Ishikawa (cell line): ENCODE results near the gene GALNTL6.

Experiments
- CEBPB ChIP-seq: IDR thresholded peaks from 2 replicates; pipeline ENCODE4 v1.6.1; 2012
- CREB1 ChIP-seq: IDR thresholded peaks from 2 replicates; pipeline ENCODE4 v1.6.1; 2012; ENCODE audit warnings: low read depth
- EGR1 ChIP-seq: IDR thresholded peaks from 2 replicates; pipeline ENCODE4 v1.6.1; 2012
- EP300 ChIP-seq: IDR thresholded peaks from 2 replicates; pipeline ENCODE4 v1.6.1; 2012; ENCODE audit warnings: borderline replicate concordance
- FOXM1 ChIP-seq: IDR thresholded peaks from 2 replicates; pipeline ENCODE4 v1.6.1; 2012; ENCODE audit warnings: low read depth, borderline replicate concordance
- NFIC ChIP-seq: IDR thresholded peaks from 2 replicates; pipeline ENCODE4 v1.6.1; 2012
- RAD21 ChIP-seq: IDR thresholded peaks from 2 replicates; pipeline ENCODE4 v1.6.1; 2012; ENCODE audit warnings: low read depth
- TAF1 ChIP-seq: IDR thresholded peaks from 2 replicates; pipeline ENCODE4 v1.6.1; 2012; ENCODE audit warnings: low read depth, mild to moderate bottlenecking
- TCF12 ChIP-seq: IDR thresholded peaks from 2 replicates; pipeline ENCODE4 v1.6.1; 2012; ENCODE audit warnings: low read depth
- TEAD4 ChIP-seq: IDR thresholded peaks from 2 replicates; pipeline ENCODE4 v1.6.1; 2012
- YY1 ChIP-seq: IDR thresholded peaks from 2 replicates; pipeline ENCODE4 v1.6.1; 2012; ENCODE audit warnings: low read depth
- ZBTB7A ChIP-seq: IDR thresholded peaks from 2 replicates; pipeline ENCODE4 v1.6.1; 2012; ENCODE audit warnings: low read depth
- TF ChIP-seq, protein P1 (sequence below): IDR thresholded peaks from 2 replicates; pipeline ENCODE4 v1.6.1; 2012
- TF ChIP-seq, protein P2 (sequence below): IDR thresholded peaks from 2 replicates; pipeline ENCODE4 v1.6.1; 2012
- TF ChIP-seq, protein P3 (sequence below): IDR thresholded peaks from 2 replicates; pipeline ENCODE4 v1.6.1; 2012; ENCODE audit warnings: low read depth, mild to moderate bottlenecking

GALNTL6 gene

DNA sequence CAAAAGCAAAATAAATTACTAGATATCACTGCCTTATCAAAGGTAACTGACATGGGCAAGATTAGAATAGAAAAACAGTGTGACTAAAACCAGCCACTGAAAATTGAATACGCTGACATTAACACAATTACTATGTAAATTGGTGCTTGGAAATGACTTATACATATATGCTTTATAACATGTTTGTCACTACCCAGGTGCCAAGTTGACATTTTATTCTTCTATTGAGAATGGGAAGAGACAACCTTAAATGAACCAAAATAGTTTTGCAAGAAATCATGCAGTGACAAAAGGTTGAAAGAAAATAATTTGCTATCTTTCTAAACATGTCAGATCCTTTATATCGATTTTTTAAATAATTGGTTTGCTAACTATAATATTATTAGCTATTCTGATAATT lies 510.1 kb downstream of the GALNTL6 start:
- no peak for TF ChIP-seq TCF12
- no peak for TF ChIP-seq EP300
- no peak for TF ChIP-seq TEAD4
- TF ChIP-seq RAD21, result no peak
- TF ChIP-seq TAF1, result no peak
- TF ChIP-seq, protein P1, sequence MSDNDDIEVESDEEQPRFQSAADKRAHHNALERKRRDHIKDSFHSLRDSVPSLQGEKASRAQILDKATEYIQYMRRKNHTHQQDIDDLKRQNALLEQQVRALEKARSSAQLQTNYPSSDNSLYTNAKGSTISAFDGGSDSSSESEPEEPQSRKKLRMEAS, result no peak
- TF ChIP-seq NFIC, result no peak
- TF ChIP-seq YY1, result no peak
- no peak for TF ChIP-seq CREB1
- TF ChIP-seq ZBTB7A, result no peak
- TF ChIP-seq, protein P2, sequence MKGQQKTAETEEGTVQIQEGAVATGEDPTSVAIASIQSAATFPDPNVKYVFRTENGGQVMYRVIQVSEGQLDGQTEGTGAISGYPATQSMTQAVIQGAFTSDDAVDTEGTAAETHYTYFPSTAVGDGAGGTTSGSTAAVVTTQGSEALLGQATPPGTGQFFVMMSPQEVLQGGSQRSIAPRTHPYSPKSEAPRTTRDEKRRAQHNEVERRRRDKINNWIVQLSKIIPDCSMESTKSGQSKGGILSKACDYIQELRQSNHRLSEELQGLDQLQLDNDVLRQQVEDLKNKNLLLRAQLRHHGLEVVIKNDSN, result no peak
- no peak for TF ChIP-seq EGR1

DNA sequence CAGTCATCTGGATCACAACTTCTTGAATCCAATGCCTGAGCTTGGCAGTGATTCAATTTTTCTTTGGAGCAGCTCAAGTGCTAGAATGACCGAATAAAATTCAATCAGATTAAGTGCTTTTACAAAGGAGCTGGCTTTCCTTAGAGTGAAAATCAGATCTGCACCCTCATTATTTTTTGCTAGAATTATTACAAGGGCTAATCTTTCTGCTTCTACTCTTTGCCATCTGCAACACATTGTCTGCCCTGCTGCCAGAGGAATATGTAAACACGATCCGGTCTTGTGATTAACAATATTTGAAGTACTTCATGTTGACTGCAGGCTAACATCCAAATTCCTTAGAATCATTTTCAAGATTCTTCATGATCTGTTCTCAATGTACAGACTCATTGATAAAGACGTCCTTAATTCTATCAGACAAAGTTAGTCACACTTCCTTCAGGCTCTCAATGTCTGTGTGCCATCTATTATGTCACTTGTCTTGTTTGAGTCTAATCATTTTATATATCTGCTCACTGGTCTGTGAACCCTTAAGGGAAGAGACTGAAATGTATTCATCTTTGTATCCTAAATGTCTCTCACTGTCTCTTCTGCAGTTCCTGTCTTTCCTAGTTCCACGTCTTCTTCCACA lies 531.2 kb downstream of the GALNTL6 start:
- no peak for TF ChIP-seq NFIC
- TF ChIP-seq YY1, result no peak
- no peak for TF ChIP-seq TAF1
- no peak for TF ChIP-seq TEAD4
- TF ChIP-seq, protein P3, sequence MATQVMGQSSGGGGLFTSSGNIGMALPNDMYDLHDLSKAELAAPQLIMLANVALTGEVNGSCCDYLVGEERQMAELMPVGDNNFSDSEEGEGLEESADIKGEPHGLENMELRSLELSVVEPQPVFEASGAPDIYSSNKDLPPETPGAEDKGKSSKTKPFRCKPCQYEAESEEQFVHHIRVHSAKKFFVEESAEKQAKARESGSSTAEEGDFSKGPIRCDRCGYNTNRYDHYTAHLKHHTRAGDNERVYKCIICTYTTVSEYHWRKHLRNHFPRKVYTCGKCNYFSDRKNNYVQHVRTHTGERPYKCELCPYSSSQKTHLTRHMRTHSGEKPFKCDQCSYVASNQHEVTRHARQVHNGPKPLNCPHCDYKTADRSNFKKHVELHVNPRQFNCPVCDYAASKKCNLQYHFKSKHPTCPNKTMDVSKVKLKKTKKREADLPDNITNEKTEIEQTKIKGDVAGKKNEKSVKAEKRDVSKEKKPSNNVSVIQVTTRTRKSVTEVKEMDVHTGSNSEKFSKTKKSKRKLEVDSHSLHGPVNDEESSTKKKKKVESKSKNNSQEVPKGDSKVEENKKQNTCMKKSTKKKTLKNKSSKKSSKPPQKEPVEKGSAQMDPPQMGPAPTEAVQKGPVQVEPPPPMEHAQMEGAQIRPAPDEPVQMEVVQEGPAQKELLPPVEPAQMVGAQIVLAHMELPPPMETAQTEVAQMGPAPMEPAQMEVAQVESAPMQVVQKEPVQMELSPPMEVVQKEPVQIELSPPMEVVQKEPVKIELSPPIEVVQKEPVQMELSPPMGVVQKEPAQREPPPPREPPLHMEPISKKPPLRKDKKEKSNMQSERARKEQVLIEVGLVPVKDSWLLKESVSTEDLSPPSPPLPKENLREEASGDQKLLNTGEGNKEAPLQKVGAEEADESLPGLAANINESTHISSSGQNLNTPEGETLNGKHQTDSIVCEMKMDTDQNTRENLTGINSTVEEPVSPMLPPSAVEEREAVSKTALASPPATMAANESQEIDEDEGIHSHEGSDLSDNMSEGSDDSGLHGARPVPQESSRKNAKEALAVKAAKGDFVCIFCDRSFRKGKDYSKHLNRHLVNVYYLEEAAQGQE, result no peak
- TF ChIP-seq, protein P1, result no peak
- TF ChIP-seq CREB1, result no peak
- no peak for TF ChIP-seq ZBTB7A
- no peak for TF ChIP-seq EP300
- TF ChIP-seq EGR1, result no peak
- TF ChIP-seq CEBPB, result no peak
- TF ChIP-seq, protein P2, result no peak
- TF ChIP-seq FOXM1, result no peak
- TF ChIP-seq RAD21, result no peak
- no peak for TF ChIP-seq TCF12

DNA sequence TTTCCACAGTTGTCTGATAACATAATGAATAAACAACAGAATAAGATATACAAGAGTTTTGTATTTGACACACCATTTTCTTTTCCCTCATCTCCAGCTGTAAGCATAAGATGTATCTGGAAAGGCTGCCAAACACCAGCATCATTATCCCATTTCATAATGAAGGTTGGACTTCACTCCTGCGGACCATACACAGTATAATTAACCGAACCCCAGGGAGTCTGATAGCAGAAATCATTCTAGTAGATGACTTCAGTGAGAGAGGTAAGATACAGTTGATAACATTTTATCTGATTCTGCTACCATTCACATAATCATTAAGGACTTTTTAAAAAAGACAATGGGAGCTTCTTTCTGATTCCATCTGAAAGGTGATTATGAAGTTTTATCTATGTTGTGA lies 535.2 kb downstream of the GALNTL6 start:
- no peak for TF ChIP-seq FOXM1
- TF ChIP-seq EGR1, result no peak
- no peak for TF ChIP-seq TCF12
- TF ChIP-seq RAD21, result no peak
- no peak for TF ChIP-seq ZBTB7A
- TF ChIP-seq CREB1, result no peak
- TF ChIP-seq EP300, result no peak
- no peak for TF ChIP-seq TEAD4
- no peak for TF ChIP-seq YY1
- no peak for TF ChIP-seq TAF1
- TF ChIP-seq, protein P2, result no peak
- TF ChIP-seq NFIC, result no peak
- TF ChIP-seq, protein P1, result no peak
- TF ChIP-seq, protein P3, result no peak
- TF ChIP-seq CEBPB, result no peak

DNA sequence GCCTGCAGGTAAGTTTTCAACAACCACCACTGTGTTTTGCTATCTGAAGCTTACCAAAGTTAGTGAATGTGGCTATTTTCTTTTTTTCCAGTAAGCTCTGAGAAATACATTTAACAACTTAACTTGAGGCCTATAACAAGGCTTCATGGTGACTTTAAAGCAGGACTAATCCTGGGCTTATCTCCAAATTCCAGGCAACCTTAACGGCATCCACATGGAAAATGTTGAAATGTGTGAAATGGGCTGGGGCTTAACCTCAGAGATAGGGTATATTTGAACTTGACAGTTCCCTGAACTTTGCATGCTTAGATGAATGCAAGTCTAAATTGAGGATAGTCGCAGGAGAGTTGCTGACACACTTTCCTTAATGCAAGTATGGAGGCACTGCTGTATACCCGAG lies 539.2 kb downstream of the GALNTL6 start:
- TF ChIP-seq, protein P3, result no peak
- TF ChIP-seq, protein P2, result no peak
- no peak for TF ChIP-seq ZBTB7A
- TF ChIP-seq TEAD4, result no peak
- no peak for TF ChIP-seq NFIC
- TF ChIP-seq TAF1, result no peak
- TF ChIP-seq, protein P1, result no peak
- TF ChIP-seq FOXM1, result no peak
- no peak for TF ChIP-seq CREB1
- TF ChIP-seq EP300, result no peak
- TF ChIP-seq CEBPB, result no peak
